ENCODE measurements around the gene ZCCHC24. TPM values are rescaled to one million over a fixed set of nuclear protein-coding genes. Genes with fewer than 3 reads are reported as not detected.

The ZCCHC24 gene
- total and polyA plus RNA-seq, 9 donors = 21.6 to 92.1 (median 58.3) TPM

GRCh38 chr10:79417266-79417665 is 28.2 kb downstream of the ZCCHC24 start:
- peaks cover 15% of the 10 kb centered on the region for H3K4me1 ChIP-seq (ENCODE audit: insufficient read depth)
- H3K27ac ChIP-seq = no peak overlapping the region
- WGBS, 3 donors = 13 to 30% (median 24%) methylated on average over 2 of the region's 2 CpGs
- no peaks in the 10 kb centered on the region for H3K9me3 ChIP-seq
- H3K27me3 ChIP-seq = no peaks in the 10 kb centered on the region
- TF ChIP-seq, protein P1, sequence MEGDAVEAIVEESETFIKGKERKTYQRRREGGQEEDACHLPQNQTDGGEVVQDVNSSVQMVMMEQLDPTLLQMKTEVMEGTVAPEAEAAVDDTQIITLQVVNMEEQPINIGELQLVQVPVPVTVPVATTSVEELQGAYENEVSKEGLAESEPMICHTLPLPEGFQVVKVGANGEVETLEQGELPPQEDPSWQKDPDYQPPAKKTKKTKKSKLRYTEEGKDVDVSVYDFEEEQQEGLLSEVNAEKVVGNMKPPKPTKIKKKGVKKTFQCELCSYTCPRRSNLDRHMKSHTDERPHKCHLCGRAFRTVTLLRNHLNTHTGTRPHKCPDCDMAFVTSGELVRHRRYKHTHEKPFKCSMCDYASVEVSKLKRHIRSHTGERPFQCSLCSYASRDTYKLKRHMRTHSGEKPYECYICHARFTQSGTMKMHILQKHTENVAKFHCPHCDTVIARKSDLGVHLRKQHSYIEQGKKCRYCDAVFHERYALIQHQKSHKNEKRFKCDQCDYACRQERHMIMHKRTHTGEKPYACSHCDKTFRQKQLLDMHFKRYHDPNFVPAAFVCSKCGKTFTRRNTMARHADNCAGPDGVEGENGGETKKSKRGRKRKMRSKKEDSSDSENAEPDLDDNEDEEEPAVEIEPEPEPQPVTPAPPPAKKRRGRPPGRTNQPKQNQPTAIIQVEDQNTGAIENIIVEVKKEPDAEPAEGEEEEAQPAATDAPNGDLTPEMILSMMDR (IDR thresholded peaks at IDR 0.05) = no peak
- no peak for TF ChIP-seq EP300 (IDR thresholded peaks at IDR 0.05)
- TF ChIP-seq POLR2A (IDR thresholded peaks at IDR 0.05) = no peak
- intact Hi-C loops (cut with DNase I) = no loop called here
- H3K36me3 ChIP-seq = no peaks in the 10 kb centered on the region
- DNase-seq = peak in 3 of 5 donors; percentile 15 to 34 (median 21)
- no peak overlapping the region for H3K4me3 ChIP-seq

DNA sequence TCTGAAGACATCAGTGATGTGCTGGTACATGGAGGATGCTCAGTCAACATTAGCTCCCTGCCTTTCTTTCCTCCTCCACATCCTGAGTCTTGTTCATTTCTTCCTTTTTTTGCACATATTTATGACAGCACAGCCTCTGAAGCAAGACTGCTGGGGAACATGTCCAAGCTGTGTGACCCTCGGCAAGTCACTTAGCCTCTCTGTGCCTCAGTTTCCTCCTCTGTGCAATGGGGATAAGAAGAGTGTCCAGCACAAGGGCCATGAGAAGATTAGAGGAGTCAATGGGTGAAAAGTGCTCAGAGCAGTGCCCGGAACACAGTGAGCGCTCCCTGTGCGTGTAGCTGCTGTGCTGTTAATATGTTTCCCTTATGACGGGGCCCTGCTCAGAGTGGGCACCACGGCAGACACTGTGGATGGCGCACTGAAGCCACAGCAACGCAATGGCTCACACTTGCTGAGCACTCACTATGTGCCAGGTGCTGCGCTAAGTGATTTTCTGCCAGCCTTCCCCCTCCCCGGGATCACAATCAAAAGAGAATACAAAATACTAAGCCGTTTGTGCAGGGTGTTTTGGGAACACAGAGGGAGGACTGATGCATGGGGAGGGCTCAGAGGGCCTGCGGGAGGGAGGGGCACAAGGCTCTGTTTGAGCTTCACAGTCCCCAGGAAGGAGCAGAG is 28.7 kb downstream of the ZCCHC24 start:
- Histone ChIP-seq H3K27me3 (no peaks in the 10 kb centered on the region), H3K4me1 (ENCODE audit: insufficient read depth) (peaks cover 11% of the 10 kb centered on the region), H3K36me3 (no peaks in the 10 kb centered on the region), H3K4me3 (no peak overlapping the region), H3K9me3 (no peaks in the 10 kb centered on the region), H3K27ac (no peak overlapping the region)
- no peak for TF ChIP-seq POLR2A (IDR thresholded peaks at IDR 0.05)
- TF ChIP-seq EP300 (IDR thresholded peaks at IDR 0.05) = no peak
- TF ChIP-seq, protein P1 (IDR thresholded peaks at IDR 0.05) = no peak
- peak in 3 of 5 donors; percentile 12 to 24 (median 18) for DNase-seq
- intact Hi-C loops (cut with DNase I) = no loop called here
- WGBS, 3 donors = 71 to 85% (median 74%) methylated on average over 11 to 12 of the region's 12 CpGs

DNA sequence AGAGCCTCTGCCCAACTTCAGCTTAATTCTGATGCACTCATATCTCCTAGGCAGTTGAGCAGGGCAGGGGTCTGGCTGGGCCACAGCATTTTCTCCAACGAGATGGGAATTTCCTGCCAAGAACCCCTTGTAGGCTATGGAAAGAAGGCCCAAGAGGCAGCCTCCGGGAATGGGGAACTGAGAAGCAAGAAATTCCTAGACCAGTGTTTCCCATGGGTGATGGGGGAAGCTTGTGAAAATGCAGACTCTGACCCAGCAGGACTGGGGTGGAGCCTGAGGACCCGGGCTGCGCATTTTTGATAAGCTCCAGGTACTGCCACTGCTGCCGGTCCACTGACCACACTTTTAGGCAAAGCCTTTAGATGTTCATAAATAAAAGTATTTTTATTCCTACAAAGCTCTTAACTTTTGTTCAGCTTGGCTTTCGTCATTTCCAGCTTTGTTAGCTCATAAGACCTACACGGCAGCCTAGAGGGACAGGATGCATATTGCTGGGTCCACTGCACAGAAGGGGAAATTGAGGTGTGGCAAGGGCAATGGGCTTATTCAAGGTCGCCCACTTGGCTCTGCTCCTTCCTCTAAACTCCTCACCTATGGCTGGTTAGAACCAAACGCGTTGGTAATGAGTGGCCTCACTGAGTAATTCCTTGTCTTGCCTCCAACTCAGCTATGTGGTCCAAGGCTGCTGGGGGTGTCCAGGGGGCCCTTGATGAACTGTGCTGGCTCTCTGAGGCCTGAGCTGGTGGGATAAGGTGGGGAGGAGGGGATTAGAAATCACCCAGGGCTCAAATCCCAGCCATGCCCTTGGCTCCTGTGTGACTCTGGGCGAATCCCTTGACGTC is 29.5 kb downstream of the ZCCHC24 start:
- no peaks in the 10 kb centered on the region for H3K9me3 ChIP-seq
- H3K4me3 ChIP-seq = no peak overlapping the region
- 68 to 78% (median 68%) methylated on average over 12 of the region's 12 CpGs for WGBS, 3 donors
- peaks cover 9% of the 10 kb centered on the region for H3K4me1 ChIP-seq (ENCODE audit: insufficient read depth)
- no peaks in the 10 kb centered on the region for H3K36me3 ChIP-seq
- no peak overlapping the region for H3K27ac ChIP-seq
- intact Hi-C loops (cut with DNase I) = no loop called here
- DNase-seq = peak in 3 of 5 donors; percentile 9 to 11 (median 10)
- TF ChIP-seq EP300 (IDR thresholded peaks at IDR 0.05) (no peak), POLR2A (IDR thresholded peaks at IDR 0.05) (no peak)
- TF ChIP-seq, protein P1 (IDR thresholded peaks at IDR 0.05) = no peak
- H3K27me3 ChIP-seq = no peaks in the 10 kb centered on the region

GRCh38 chr10:79414714-79415113 is 30.7 kb downstream of the ZCCHC24 start:
- peak in 1 of 5 donors; percentile 8 for DNase-seq
- H3K4me1 ChIP-seq (ENCODE audit: insufficient read depth) = peaks cover 8% of the 10 kb centered on the region
- no peak overlapping the region for H3K4me3 ChIP-seq
- H3K27ac ChIP-seq = no peak overlapping the region
- TF ChIP-seq EP300 (IDR thresholded peaks at IDR 0.05) (no peak), POLR2A (IDR thresholded peaks at IDR 0.05) (no peak)
- TF ChIP-seq, protein P1 (IDR thresholded peaks at IDR 0.05) = no peak
- WGBS, 3 donors = 62 to 99% (median 86%) methylated on average over 3 of the region's 3 CpGs
- no peaks in the 10 kb centered on the region for H3K27me3 ChIP-seq
- intact Hi-C loops (cut with DNase I) = no loop called here
- no peaks in the 10 kb centered on the region for H3K9me3 ChIP-seq
- H3K36me3 ChIP-seq = no peaks in the 10 kb centered on the region
